ENCODE measurements around the gene SLC25A14.

DNA sequence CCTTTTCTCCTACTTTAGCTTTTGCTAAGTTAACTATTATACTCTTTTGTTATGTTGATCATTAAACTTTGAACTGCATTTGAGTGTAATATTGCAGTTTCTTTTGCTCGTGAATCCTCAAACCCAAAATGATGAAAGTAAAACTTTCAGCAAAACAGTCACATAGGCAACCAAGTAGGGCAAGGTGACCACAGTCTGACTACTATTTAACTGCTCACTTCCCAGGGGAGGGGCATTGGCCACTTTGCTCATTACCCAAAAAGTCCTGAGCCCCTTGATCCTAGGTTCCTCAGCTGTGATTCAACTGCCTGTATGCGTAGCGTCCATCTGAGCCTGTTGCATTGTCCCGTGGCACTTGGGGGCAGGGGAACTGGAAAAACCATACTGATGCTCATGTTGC is 79.0 kb downstream of the SLC25A14 start:
- no peak for TF ChIP-seq TAF1 (IDR thresholded peaks at IDR 0.05; ENCODE audit: borderline replicate concordance, low read depth, low read length)
- TF ChIP-seq POLR2AphosphoS5 (IDR thresholded peaks at IDR 0.05; ENCODE audit: low read depth, low read length) = no peak
- no peak for TF ChIP-seq POLR2A (IDR thresholded peaks at IDR 0.05; ENCODE audit: low read depth, low read length)

All from GM12892 (cell line).